ENCODE measurements around the gene DPH2.

DNA sequence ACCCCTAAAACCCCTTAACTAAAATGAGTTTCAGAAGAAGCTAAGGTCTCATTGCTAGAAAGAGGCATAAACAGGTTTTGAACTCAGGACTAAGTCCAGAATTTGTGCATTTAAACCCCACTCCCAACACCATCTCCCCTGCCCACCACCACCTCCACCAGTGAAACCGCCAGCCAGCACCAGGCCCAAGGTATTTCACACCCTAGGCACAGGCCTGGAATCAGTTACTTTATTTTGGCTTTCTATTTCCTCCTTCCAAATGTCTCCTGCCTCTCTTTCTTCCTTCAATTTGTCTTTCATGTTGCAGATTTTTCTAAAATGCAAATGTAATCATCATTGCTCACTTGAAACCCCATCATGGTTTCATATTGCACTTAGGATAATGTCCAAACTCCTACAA, 24.9 kb upstream of the DPH2 start:
- TF ChIP-seq POLR2A (IDR thresholded peaks at IDR 0.05) (no peak), POLR2AphosphoS5 (IDR thresholded peaks at IDR 0.05) (no peak)

Measured in breast epithelium (tissue), 3 donors.